Ovary (tissue), 9 donors: ENCODE measurements around the gene TAP2. TPM values are rescaled to one million over a fixed set of nuclear protein-coding genes. Genes with fewer than 3 reads are reported as not detected.

Source experiments
- DNase-seq, 5 donors: peaks; one replicate each; pipeline ENCODE4 v3.0.0-alpha.2; 2019 to 2020
- H3K27ac ChIP-seq, 2 donors: fragments of 200-600 bp; one replicate each; pipeline versions ENCODE4 v1.5.1 to v1.8.0; 2019 to 2022
- H3K27me3 ChIP-seq: fragments of 200-600 bp; one replicate; pipeline ENCODE4 v1.8.0; 2022
- H3K36me3 ChIP-seq: fragments of 200-600 bp; sonication (generic); one replicate; pipeline ENCODE4 v1.5.1; 2019
- H3K4me1 ChIP-seq: one replicate; pipeline ENCODE4 v1.8.1; 2013; ENCODE audit warnings: mild to moderate bottlenecking, moderate library complexity; ENCODE audit not compliant: insufficient read depth
- H3K4me3 ChIP-seq: fragments of 200-600 bp; sonication (generic); one replicate; pipeline ENCODE4 v1.5.1; 2017
- H3K9me3 ChIP-seq, 2 donors: fragments of 200-600 bp in 1 of 2; sonication (generic) in 1 of 2; one replicate each; pipeline versions ENCODE4 v1.5.1 to v1.8.1; 2013 to 2019; ENCODE audit warnings: mild to moderate bottlenecking in 1 of 2, moderate library complexity in 1 of 2
- EP300 ChIP-seq: sonication (generic); formaldehyde crosslinking; IDR thresholded peaks from one replicate; pipeline ENCODE4 v1.6.1; 2017; ENCODE audit warnings: antibody characterized with exemption
- POLR2A ChIP-seq: fragments of 450-650 bp; IDR thresholded peaks from one replicate; pipeline ENCODE4 v1.6.1; 2017; ENCODE audit warnings: antibody characterized with exemption, mild to moderate bottlenecking, moderate library complexity
- WGBS, 3 donors: extraction: QIAGEN DNeasy Blood & Tissue Kit in 1 of 3; methylation state at CpG; one replicate each; pipeline versions ENCODE4 v1.1.5 to v1.1.7; 2013 to 2017; 5-methylcytosine and 5-hydroxymethylcytosine counted together
- intact Hi-C, 4 donors: fragments of 100-400 bp; cut with DNase I; formaldehyde crosslinking; loops; one replicate each; pipeline versions ENCODE4 v1.11.0 to v1.15.1; 2022 to 2023
- polyA plus RNA-seq, 2 donors: library from polyadenylated mRNA; stranded (reverse); fragments of 200-250 nt in 1 of 2; fragments of 350-450 nt in 1 of 2; fragmentation: Illumina TruSeq in 1 of 2; extraction: RNeasy Lipid Tissue Mini Kit (QIAGEN cat#74804) in 1 of 2; gene quantifications; one replicate each; pipeline ENCODE4 v1.2.3, GENCODE V29; 2013 to 2014
- total RNA-seq, 7 donors: library from RNA; depleted of rRNA in 2 of 7; stranded (reverse); fragments of >200 nt in 2 of 7; fragmentation: NEBNext Ultra II Directional in 3 of 7; extraction: Animal tissue kit (Norgen Biotek cat#: 25700) in 3 of 7; gene quantifications; one replicate each; pipeline versions ENCODE4 v1.1.0 to v1.2.4, GENCODE V29; 2016 to 2023
- TF ChIP-seq, protein P1 (sequence below), 3 donors: fragments of 450-650 bp in 2 of 3; fragments of 200-600 bp in 1 of 3; IDR thresholded peaks; one replicate each; pipeline versions ENCODE4 v1.5.1 to v1.8.0; 2016 to 2022; ENCODE audit warnings: antibody characterized with exemption in 3 of 3, mild to moderate bottlenecking in 1 of 3
- donor health status: DM: no; HTN: no; CAD: no; lungs with moderate emphysema.
- donor health status: DM: no; HTN: no; CAD: no.
- donor health status: Bipolar disorder and iron deficiency.
- donor health status: DM: yes; HTN: yes; CAD: no.
- donor health status: DM: no; HTN: no; CAD: no.
- donor health status: DM: yes; HTN: yes; CAD: no.

TAP2 gene
- total and polyA plus RNA-seq, 9 donors = 8.9 to 23.8 (median 17.9) TPM

DNA sequence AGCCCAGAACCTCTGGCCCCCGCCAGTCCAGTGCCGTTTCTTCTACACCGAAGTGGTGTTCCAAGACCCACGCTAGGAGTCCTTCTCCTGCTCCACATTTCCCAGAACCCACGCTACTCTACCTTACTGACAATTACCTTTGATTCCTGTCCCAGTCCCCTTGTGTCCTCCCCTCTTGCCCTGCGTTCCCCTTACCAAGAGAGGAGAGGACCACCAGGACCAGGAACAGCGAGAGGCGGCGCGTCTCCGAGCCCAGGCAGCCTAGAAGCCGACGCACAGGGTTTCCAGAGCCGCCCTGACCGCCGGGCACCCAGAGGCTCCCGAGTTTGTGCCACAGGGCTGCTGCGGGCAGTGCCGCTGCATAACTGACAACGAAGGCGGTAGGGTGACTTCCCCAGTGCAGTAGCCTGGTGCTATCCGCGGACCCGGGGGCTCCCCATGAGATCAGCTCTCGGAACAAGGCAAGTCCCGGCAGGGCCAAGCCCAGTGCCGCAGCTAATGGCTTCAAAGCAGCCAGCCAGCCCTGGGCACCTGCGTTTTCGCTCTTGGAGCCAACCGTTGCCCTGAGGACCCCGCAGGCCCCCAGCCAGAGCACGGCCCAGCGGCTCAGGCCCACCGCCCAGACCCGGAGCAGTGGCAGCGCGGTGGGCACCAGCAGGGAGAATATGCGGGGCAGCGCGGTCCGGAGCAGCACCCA lies 14.5 kb upstream of the TAP2 start:
- no peaks in the 10 kb centered on the region for H3K36me3 ChIP-seq
- no peaks in the 10 kb centered on the region for H3K9me3 ChIP-seq
- H3K4me1 ChIP-seq = peaks cover 10% of the 10 kb centered on the region
- TF ChIP-seq POLR2A = no peak
- no peak for TF ChIP-seq EP300
- TF ChIP-seq, protein P1, sequence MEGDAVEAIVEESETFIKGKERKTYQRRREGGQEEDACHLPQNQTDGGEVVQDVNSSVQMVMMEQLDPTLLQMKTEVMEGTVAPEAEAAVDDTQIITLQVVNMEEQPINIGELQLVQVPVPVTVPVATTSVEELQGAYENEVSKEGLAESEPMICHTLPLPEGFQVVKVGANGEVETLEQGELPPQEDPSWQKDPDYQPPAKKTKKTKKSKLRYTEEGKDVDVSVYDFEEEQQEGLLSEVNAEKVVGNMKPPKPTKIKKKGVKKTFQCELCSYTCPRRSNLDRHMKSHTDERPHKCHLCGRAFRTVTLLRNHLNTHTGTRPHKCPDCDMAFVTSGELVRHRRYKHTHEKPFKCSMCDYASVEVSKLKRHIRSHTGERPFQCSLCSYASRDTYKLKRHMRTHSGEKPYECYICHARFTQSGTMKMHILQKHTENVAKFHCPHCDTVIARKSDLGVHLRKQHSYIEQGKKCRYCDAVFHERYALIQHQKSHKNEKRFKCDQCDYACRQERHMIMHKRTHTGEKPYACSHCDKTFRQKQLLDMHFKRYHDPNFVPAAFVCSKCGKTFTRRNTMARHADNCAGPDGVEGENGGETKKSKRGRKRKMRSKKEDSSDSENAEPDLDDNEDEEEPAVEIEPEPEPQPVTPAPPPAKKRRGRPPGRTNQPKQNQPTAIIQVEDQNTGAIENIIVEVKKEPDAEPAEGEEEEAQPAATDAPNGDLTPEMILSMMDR (IDR thresholded peaks at IDR 0.05) = no peak
- peak overlapping the region; percentile 98 for H3K27ac ChIP-seq
- DNase-seq = peak in 4 of 5 donors; percentile 39 to 63 (median 54)
- peak overlapping the region; percentile 94 for H3K4me3 ChIP-seq
- WGBS, 3 donors = 0 to 1% (median 0%) methylated on average over 25 to 41 of the region's 41 CpGs
- H3K27me3 ChIP-seq = no peaks in the 10 kb centered on the region
- intact Hi-C loops = loop anchor here in 1 of 4 donors (2.0 kb wide), 1 partner anchor 14 kb away; the partner anchor contains the start of gene TAP2

GRCh38 chr6:32852018-32852843 lies 13.7 kb upstream of the TAP2 start:
- intact Hi-C loops = loop anchor here in 1 of 4 donors (2.0 kb wide), 1 partner anchor 13 kb away; the partner anchor contains the start of gene TAP2
- TF ChIP-seq POLR2A = no peak
- TF ChIP-seq, protein P1 (IDR thresholded peaks at IDR 0.05) = no peak
- no peak for TF ChIP-seq EP300
- Histone ChIP-seq H3K27me3 (no peaks in the 10 kb centered on the region), H3K9me3 (no peaks in the 10 kb centered on the region), H3K36me3 (no peaks in the 10 kb centered on the region), H3K4me3 (peak overlapping the region; percentile 94), H3K27ac (peak overlapping the region; percentile 98), H3K4me1 (peaks cover 10% of the 10 kb centered on the region)
- peak; percentile 40 to 60 (median 54) for DNase-seq
- 47 to 51% (median 50%) methylated on average over 23 of the region's 23 CpGs for WGBS, 3 donors

- Histone ChIP-seq H3K27me3 (no peaks in the 10 kb centered on the region), H3K4me3 (no peak overlapping the region), H3K27ac (no peak overlapping the region), H3K9me3 (no peaks in the 10 kb centered on the region), H3K36me3 (no peaks in the 10 kb centered on the region), H3K4me1 (peaks cover 10% of the 10 kb centered on the region)
- WGBS, 3 donors = 90 to 97% (median 93%) methylated on average over 4 of the region's 4 CpGs
- no peak for DNase-seq
- intact Hi-C loops = no loop called here
- no peak for TF ChIP-seq POLR2A
- TF ChIP-seq EP300 = no peak
- TF ChIP-seq, protein P1 (IDR thresholded peaks at IDR 0.05) = no peak
Observed at GRCh38 chr6:32851025-32851424, 12.5 kb upstream of the TAP2 start.

- Histone ChIP-seq H3K27ac (no peak overlapping the region), H3K9me3 (no peaks in the 10 kb centered on the region), H3K36me3 (no peaks in the 10 kb centered on the region), H3K4me1 (peaks cover 6% of the 10 kb centered on the region), H3K4me3 (no peak overlapping the region), H3K27me3 (no peaks in the 10 kb centered on the region)
- intact Hi-C loops = no loop called here
- TF ChIP-seq, protein P1 (IDR thresholded peaks at IDR 0.05) = no peak
- TF ChIP-seq EP300 (no peak), POLR2A (no peak)
- 77 to 80% (median 78%) methylated on average over 6 of the region's 6 CpGs for WGBS, 3 donors
- DNase-seq = no peak
Observed at GRCh38 chr6:32849126-32849525, 10.6 kb upstream of the TAP2 start.
